Adrenal gland (tissue), 5 donors: ENCODE measurements around the gene ATN1.

Experiments used
- CTCF ChIP-seq, 6 experiments: fragments of 450-650 bp in 4 of 6; fragments of 200-600 bp in 2 of 6; sonication (generic) in 1 of 6; IDR thresholded peaks; 1 replicate in 5 of 6; 2 replicates in 1 of 6; pipeline versions ENCODE4 v1.5.1 to v1.8.0; 2016 to 2021; ENCODE audit warnings: antibody characterized with exemption in 6 of 6, mild to moderate bottlenecking in 2 of 6, moderate library complexity in 1 of 6
- POLR2A ChIP-seq, 2 donors: fragments of 450-650 bp; IDR thresholded peaks; one replicate each; pipeline ENCODE4 v1.6.1; 2017; ENCODE audit warnings: antibody characterized with exemption in 2 of 2, mild to moderate bottlenecking in 2 of 2, moderate library complexity in 1 of 2
- donor health status: DM: no; HTN: no; CAD: no.

- TF ChIP-seq POLR2A (IDR thresholded peaks at IDR 0.05) (no peak), CTCF (IDR thresholded peaks at IDR 0.05) (no peak)
These were observed 24.5 kb downstream of the ATN1 start for GRCh38 chr12:6952121-6952862.
